Activated CD4-positive, alpha-beta memory T cell treated with anti-CD3 and anti-CD28 coated beads for 36 hours (primary cell): ENCODE data around the gene MAEA. TPM values are rescaled to one million over a fixed set of nuclear protein-coding genes. Genes with fewer than 3 reads are reported as not detected.
"Not testable (repeated sequence)": the region's sequence is repeated elsewhere in the genome, so short reads cannot be mapped to it uniquely, and the experiment has no call there.

Experiments used
- CTCF ChIA-PET: fragments of 350-600 bp; sonication (Branson Sonifier 250); formaldehyde crosslinking; loops from one replicate; lab custom pipeline; 2021; ENCODE audit warnings: antibody characterized with exemption, inconsistent platforms; lab: Charles Lee
- POLR2A ChIA-PET: fragments of 350-600 bp; sonication (Branson Sonifier 250); formaldehyde crosslinking; loops from one replicate; lab custom pipeline; 2021; ENCODE audit warnings: antibody characterized with exemption; lab: Charles Lee
- DNase-seq: peaks from one replicate; pipeline ENCODE4 v3.0.0-alpha.2; 2020
- H3K27ac Mint-ChIP-seq: one replicate; pipeline ENCODE4 v1.8.0; 2021; ENCODE audit warnings: mixed read lengths
- H3K27me3 Mint-ChIP-seq: one replicate; pipeline ENCODE4 v1.8.0; 2021; ENCODE audit warnings: mixed read lengths
- H3K36me3 Mint-ChIP-seq: one replicate; pipeline ENCODE4 v1.8.0; 2021; ENCODE audit warnings: mixed read lengths
- H3K4me1 Mint-ChIP-seq: one replicate; pipeline ENCODE4 v1.8.0; 2021; ENCODE audit warnings: low read depth, mixed read lengths
- H3K4me3 Mint-ChIP-seq: one replicate; pipeline ENCODE4 v1.8.0; 2021; ENCODE audit warnings: mild to moderate bottlenecking, mixed read lengths
- H3K9me3 Mint-ChIP-seq: one replicate; pipeline ENCODE4 v1.8.0; 2021; ENCODE audit warnings: mixed read lengths
- intact Hi-C: fragments of 100-400 bp; cut with micrococcal nuclease; formaldehyde crosslinking; loops from one replicate; pipeline ENCODE4 v1.15.1; 2023
- total RNA-seq, 2 experiments: library from RNA; stranded (reverse); gene quantifications; one replicate each; pipeline ENCODE4 v1.2.3, GENCODE V29; 2021

MAEA gene
- total RNA-seq, 2 experiments from 2014 or later = 47.3 to 50.3 TPM

DNA sequence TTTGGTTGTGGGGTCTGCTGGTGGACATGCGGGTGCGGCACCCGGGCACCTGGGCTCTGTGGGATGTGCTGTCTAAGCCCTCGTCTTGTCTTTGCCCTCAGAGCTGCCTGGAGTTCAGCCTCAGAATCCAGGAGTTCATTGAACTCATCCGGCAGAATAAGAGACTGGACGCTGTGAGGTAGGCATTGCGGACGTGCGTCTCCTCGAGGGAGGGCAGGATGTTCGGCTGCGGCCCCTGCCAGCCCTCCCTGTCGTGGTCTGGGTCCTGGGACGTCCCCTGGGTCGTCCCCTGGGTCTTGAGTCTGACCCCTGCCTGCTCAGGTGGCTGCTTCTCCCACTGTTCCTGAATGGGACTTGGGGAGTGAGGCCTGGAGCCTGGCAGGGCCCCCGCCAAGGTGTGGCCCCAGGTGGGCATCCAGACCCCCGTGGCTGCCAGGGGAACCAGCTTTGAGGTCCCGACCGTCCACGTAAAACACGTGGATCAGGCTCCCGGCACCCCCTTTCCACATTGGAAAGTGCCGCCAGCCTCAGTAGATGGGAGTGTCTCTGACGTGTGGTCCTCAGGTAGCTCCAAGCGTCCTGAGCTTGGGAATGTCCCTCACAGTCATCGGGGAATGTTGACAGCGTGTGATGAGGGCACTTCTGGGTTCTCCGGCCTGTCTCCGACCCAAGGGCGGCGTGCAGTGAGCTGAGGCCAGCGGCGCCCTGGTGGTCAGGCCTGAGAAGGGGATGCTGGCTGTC, 38.0 kb downstream of the MAEA start:
- H3K27me3 Mint-ChIP-seq = no peaks in the 10 kb centered on the region
- intact Hi-C loops = no loop called here
- H3K4me1 Mint-ChIP-seq = peaks cover 33% of the 10 kb centered on the region
- H3K27ac Mint-ChIP-seq = no peak overlapping the region
- ChIA-PET CTCF (no interaction called here), POLR2A (no interaction called here)
- H3K9me3 Mint-ChIP-seq = no peaks in the 10 kb centered on the region
- H3K36me3 Mint-ChIP-seq = peaks cover 22% of the 10 kb centered on the region
- no peak overlapping the region for H3K4me3 Mint-ChIP-seq
- DNase-seq = no peak

DNA sequence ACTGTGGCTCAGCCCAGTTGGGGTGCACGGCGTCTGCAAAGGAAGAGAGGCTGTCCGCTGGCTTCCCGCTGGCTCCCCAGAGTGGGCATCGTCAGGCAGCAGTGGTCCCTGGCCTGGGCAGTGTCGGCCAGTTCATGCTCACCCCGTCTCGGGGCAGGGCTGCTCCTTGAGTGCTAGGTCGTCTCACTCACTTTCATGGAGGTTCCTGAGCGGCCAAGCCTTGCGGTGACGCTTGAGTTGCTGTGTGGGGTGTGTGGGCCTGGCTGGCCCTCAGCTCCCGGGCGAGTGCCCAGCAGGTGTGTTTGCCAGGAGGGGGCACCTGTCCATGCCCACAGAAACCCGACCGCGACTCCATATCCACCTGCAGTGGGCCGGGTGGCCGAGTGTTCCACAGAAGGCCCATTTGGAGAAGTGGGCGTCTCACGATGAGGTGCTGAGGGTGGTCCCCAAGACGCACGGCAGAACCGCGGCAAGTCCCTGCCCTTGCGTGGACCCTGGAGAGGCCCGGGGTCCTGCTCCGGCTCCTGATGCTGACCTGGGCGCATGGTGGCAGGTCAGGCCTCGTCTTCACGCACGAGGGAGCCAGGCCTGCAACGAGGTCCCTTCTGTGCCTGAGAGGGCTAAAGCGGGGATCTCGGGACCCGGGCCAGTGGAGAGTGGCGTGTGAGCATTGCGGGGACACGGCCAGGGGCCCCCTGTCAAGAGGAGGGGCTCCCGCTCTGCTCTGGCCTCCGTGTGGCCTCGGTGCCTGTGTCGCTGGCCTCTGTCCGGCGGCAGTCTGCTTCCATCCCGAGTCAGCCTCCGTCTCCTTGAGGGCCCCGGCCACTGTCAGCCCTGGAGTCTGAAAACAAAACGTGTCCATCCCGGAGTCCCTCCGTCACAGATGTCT, 38.8 kb downstream of the MAEA start:
- ChIA-PET POLR2A (no interaction called here), CTCF (interaction anchor here (2.0 to 2.2 kb wide), 2 partner anchors 10 to 18 kb away, joined by 5 to 10 read pairs; partner anchors contain the start of gene UVSSA)
- intact Hi-C loops = no loop called here
- Mint-ChIP-seq H3K27me3 (no peaks in the 10 kb centered on the region), H3K4me1 (peaks cover 33% of the 10 kb centered on the region), H3K9me3 (no peaks in the 10 kb centered on the region), H3K4me3 (no peak overlapping the region), H3K27ac (no peak overlapping the region), H3K36me3 (peaks cover 19% of the 10 kb centered on the region)
- no peak for DNase-seq

- POLR2A ChIA-PET = interaction anchor here (1.1 to 1.8 kb wide), 3 partner anchors 17 to 81 kb away, joined by 5 to 6 read pairs (median 6); partner anchors contain the start of genes CTBP1, MAEA and UVSSA
- intact Hi-C loops = loop anchor here (2.0 kb wide), 2 partner anchors 17 to 23 kb away; partner anchors contain the start of gene UVSSA
Observed at GRCh38 chr4:1329408-1330371, 40.0 kb downstream of the MAEA start.

GRCh38 chr4:1330761-1331590, 41.3 kb downstream of the MAEA start:
- no peaks in the 10 kb centered on the region for H3K27me3 Mint-ChIP-seq
- H3K36me3 Mint-ChIP-seq = peaks cover 31% of the 10 kb centered on the region
- ChIA-PET CTCF (interaction anchor here (0.6 to 2.2 kb wide), 6 partner anchors 12 to 647 kb away, joined by 3 to 10 read pairs (median 3); partner anchors contain the start of gene UVSSA), POLR2A (interaction anchor here (1.1 to 1.8 kb wide), 3 partner anchors 15 to 82 kb away, joined by 5 to 6 read pairs (median 6); partner anchors contain the start of genes CTBP1, MAEA and UVSSA)
- peak overlapping the region; percentile 83 for H3K27ac Mint-ChIP-seq
- intact Hi-C loops = loop anchor here (2.0 kb wide), 2 partner anchors 16 to 24 kb away; partner anchors contain the start of gene UVSSA
- DNase-seq = peak; percentile 72
- H3K4me3 Mint-ChIP-seq = peak overlapping the region; percentile 32
- peaks cover 45% of the 10 kb centered on the region for H3K4me1 Mint-ChIP-seq
- peaks cover 6% of the 10 kb centered on the region for H3K9me3 Mint-ChIP-seq

More at GRCh38 chr4:1329408-1330371, 40.0 kb downstream of the MAEA start:
- H3K36me3 Mint-ChIP-seq = peaks cover 25% of the 10 kb centered on the region
- H3K27me3 Mint-ChIP-seq = no peaks in the 10 kb centered on the region
- H3K4me3 Mint-ChIP-seq = peak overlapping the region; percentile 32
- peaks cover 39% of the 10 kb centered on the region for H3K4me1 Mint-ChIP-seq
- peak; percentile 44 for DNase-seq
- CTCF ChIA-PET = interaction anchor here (0.7 to 2.2 kb wide), 6 partner anchors 11 to 42 kb away, joined by 3 to 10 read pairs (median 4); partner anchors contain the start of genes MAEA and UVSSA
- H3K27ac Mint-ChIP-seq = peak overlapping the region; percentile 83
- H3K9me3 Mint-ChIP-seq = no peaks in the 10 kb centered on the region

GRCh38 chr4:1331591-1332353, 42.1 kb downstream of the MAEA start:
- POLR2A ChIA-PET = no interaction called here
- DNase-seq = no peak
- Mint-ChIP-seq H3K4me1 (peaks cover 51% of the 10 kb centered on the region), H3K4me3 (no peak overlapping the region), H3K9me3 (peaks cover 10% of the 10 kb centered on the region), H3K27ac (peak overlapping the region; percentile 23), H3K36me3 (peaks cover 38% of the 10 kb centered on the region), H3K27me3 (no peaks in the 10 kb centered on the region)
- intact Hi-C loops = loop anchor here (2.0 kb wide), 2 partner anchors 15 to 25 kb away; partner anchors contain the start of gene UVSSA
- CTCF ChIA-PET = no interaction called here

- Mint-ChIP-seq H3K27me3 (no peaks in the 10 kb centered on the region), H3K9me3 (peaks cover 13% of the 10 kb centered on the region), H3K36me3 (peaks cover 47% of the 10 kb centered on the region), H3K4me1 (peaks cover 60% of the 10 kb centered on the region), H3K4me3 (no peak overlapping the region), H3K27ac (no peak overlapping the region)
- ChIA-PET CTCF (interaction anchor here (0.8 kb wide), 1 partner anchor 15 kb away, joined by 3 read pairs; the partner anchor contains the start of gene UVSSA), POLR2A (no interaction called here)
- DNase-seq = no peak
- intact Hi-C loops = no loop called here
Observed at GRCh38 chr4:1332686-1333085, 43.0 kb downstream of the MAEA start.

GRCh38 chr4:1333256-1333655, 43.6 kb downstream of the MAEA start:
- no peaks in the 10 kb centered on the region for H3K27me3 Mint-ChIP-seq
- CTCF ChIA-PET = interaction anchor here (0.8 kb wide), 1 partner anchor 14 kb away, joined by 3 read pairs; the partner anchor contains the start of gene UVSSA
- peaks cover 48% of the 10 kb centered on the region for H3K36me3 Mint-ChIP-seq
- H3K4me1 Mint-ChIP-seq = peaks cover 64% of the 10 kb centered on the region
- POLR2A ChIA-PET = no interaction called here
- H3K27ac Mint-ChIP-seq = no peak overlapping the region
- no peak for DNase-seq
- no peak overlapping the region for H3K4me3 Mint-ChIP-seq
- intact Hi-C loops = no loop called here
- peaks cover 13% of the 10 kb centered on the region for H3K9me3 Mint-ChIP-seq

- POLR2A ChIA-PET = interaction anchor here (1.1 kb wide), 1 partner anchor 13 kb away, joined by 5 read pairs; the partner anchor contains the start of gene UVSSA
Observed at GRCh38 chr4:1333851-1334578, 44.3 kb downstream of the MAEA start.

GRCh38 chr4:1334579-1334895, 44.8 kb downstream of the MAEA start:
- no peak overlapping the region for H3K4me3 Mint-ChIP-seq
- H3K36me3 Mint-ChIP-seq = peaks cover 51% of the 10 kb centered on the region
- no peak for DNase-seq
- CTCF ChIA-PET = no interaction called here
- H3K27me3 Mint-ChIP-seq = no peaks in the 10 kb centered on the region
- peaks cover 55% of the 10 kb centered on the region for H3K4me1 Mint-ChIP-seq
- intact Hi-C loops = no loop called here
- H3K27ac Mint-ChIP-seq = peak overlapping the region; percentile 88
- POLR2A ChIA-PET = interaction anchor here (0.9 to 1.1 kb wide), 2 partner anchors 13 to 87 kb away, joined by 3 to 5 read pairs; partner anchors contain the start of gene UVSSA
- H3K9me3 Mint-ChIP-seq = peaks cover 13% of the 10 kb centered on the region

More at GRCh38 chr4:1333851-1334578, 44.3 kb downstream of the MAEA start:
- intact Hi-C loops, H3K27me3 Mint-ChIP-seq, CTCF ChIA-PET, DNase-seq, H3K4me3 Mint-ChIP-seq: not testable (repeated sequence)
- H3K4me1 Mint-ChIP-seq = peaks cover 61% of the 10 kb centered on the region
- peaks cover 13% of the 10 kb centered on the region for H3K9me3 Mint-ChIP-seq
- H3K27ac Mint-ChIP-seq = peak overlapping the region; percentile 88
- peaks cover 49% of the 10 kb centered on the region for H3K36me3 Mint-ChIP-seq
